ACHN (cell line): Measurements from ENCODE around the gene ACOT9.
"Not testable (repeated sequence)": the region's sequence is repeated elsewhere in the genome, so short reads cannot be mapped to it uniquely, and the experiment has no call there.

Experiments used
- DNase-seq: peaks from one replicate; pipeline ENCODE4 v3.0.0-alpha.2; 2015
- in situ Hi-C: cut with HindIII; loops from 2 replicates; pipeline ENCODE4 v1.10.0; 2017; ENCODE audit warnings: low sequenced_read_pairs, low pct_ligation_motif_present, low pct_unique_long_range_greater_than_20kb

ACOT9 gene, protein sequence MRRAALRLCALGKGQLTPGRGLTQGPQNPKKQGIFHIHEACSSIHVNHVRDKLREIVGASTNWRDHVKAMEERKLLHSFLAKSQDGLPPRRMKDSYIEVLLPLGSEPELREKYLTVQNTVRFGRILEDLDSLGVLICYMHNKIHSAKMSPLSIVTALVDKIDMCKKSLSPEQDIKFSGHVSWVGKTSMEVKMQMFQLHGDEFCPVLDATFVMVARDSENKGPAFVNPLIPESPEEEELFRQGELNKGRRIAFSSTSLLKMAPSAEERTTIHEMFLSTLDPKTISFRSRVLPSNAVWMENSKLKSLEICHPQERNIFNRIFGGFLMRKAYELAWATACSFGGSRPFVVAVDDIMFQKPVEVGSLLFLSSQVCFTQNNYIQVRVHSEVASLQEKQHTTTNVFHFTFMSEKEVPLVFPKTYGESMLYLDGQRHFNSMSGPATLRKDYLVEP

DNA sequence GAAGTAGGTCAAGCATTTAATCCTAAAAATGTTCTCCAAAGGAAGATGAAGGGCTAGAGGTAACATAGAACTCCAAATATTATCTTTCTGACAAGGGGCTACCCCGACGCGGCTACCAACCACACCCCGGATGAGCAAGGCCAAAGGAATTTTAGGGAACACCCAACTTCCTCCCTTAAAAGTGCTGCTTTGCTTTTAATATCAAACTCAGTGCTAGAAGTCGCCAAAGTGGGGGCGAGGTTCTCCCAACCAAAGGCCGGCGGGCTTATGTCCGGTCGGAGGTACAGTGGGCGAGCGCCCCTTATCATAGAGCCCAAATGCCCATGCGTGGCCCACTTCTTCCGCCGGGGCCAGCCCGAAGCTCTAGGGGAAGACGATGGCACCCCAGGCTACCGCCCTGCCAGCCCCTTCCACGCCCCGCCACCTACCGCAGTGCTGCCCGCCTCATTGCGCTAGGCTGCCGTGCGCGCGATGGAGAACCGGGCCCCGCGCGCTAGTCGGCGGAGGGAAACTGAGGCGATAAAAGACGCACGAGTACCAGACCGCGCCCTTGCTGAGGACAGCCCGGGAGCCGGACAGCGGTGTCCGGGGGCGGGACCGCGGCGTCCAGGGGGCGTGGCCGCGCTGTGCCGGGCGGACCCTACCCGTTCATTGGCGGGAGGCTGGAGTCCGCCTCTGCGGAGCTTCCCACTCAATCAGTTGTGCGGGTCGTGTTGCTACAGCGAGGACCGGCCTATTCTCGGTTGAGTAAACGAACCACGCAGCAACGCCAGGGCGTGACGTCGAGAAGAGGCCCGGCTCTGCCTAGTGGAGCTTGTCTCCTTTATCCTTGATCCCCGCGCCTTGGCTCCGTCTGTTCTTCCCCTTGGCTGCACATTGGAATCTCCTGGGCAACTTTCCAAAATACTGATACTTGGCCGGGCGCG, at the start of gene ACOT9:
Gene ACOT9 (minus strand): TSS at position 580 of the 926 bp plus-strand sequence. CDS start 132 bp downstream, at position 448.
- in situ Hi-C loops, result no loop called here
- peak; percentile 94 for DNase-seq

DNA sequence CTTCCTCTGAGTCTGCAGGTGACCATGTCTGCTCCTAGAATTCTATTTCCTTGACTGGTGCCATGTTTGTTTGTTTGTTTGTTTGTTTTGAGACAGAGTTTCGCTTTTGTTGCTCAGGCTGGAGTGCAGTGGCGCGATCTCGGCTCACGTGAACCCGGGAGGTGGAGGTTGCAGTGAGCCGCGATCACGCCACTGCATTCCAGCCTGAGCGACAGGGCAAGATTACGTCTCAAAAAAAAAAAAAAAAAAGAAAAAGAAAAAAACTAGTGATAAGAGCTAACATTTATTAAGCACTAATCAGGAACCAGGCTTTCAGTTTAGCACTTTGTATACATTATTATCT, 47.0 kb upstream of the ACOT9 start:
- no peak for DNase-seq
- in situ Hi-C loops, result no loop called here

DNA sequence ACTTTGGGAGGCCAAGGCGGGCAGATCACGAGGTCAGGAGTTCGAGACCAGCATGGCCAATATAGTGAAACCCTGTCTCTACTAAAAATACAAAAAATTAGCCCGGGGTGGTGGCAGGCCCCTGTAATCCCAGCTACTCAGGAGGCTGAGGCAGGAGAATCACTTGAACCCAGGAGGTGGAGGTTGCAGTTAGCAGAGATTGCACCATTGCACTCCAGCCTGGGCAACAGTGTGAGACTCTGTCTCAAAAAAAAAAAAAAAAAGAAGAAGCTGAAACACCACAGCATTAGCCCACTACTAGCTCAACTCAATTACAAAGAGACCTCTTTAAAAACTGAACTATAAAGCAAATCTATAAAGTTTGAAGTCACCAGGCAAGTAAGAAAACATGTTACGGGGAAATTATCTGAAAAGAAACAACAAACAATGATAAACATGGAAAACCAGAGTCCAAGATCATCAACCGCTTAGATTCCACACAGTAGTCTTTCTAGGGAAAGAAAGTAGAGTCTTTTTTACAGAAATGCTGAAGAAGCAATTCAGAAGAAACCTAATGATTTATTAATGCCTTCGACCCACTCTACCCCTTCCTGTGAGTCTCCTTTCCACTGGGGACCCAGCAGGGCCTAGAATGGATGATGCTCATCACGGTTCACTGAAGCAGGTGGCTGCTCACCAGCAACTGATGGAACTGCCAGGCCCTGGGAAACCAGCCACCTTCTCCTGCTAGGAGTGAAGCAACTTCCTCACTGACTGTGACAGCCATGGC, 46.5 kb upstream of the ACOT9 start:
- DNase-seq, result no peak
- in situ Hi-C loops, result no loop called here

DNA sequence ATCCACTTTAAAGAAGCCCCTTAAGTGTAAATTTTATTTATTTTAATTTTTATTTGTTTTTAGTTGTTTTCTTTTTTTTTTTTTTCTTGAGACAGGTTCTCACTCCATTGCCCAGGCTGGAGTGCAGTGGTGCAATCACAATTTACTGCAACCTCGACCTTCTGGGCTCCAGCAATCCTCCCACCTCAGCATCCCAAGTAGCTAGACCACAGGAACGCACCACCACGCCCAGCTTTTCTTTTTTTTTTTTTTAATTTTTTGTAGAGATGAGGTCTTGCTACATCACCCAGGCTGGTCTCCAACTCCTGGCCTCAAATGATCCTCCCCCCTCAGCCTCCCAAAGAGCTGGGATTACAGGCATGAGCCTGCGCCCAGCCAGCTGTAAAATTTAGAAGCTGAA, 45.9 kb upstream of the ACOT9 start:
- no peak for DNase-seq
- in situ Hi-C loops, result no loop called here

DNA sequence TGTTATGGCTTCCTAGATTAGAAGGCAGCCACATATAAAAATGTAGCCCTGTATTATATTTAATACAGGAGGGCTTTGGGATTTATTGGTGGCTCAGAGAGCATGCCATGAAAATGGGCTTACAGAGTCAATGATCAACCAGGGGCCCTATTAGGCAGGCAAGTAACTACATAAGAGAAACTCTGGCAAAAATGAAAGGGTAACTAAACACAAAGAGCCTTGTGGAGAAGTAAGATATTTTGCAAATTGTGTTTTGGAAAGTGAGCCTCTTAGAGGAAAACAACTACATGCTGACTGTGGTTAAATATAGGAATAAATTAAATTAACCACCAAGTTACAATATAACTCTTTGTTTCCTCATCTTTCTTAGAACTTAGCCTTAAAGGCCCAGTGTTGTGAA, 45.4 kb upstream of the ACOT9 start:
- in situ Hi-C loops, result no loop called here
- DNase-seq, result no peak

DNA sequence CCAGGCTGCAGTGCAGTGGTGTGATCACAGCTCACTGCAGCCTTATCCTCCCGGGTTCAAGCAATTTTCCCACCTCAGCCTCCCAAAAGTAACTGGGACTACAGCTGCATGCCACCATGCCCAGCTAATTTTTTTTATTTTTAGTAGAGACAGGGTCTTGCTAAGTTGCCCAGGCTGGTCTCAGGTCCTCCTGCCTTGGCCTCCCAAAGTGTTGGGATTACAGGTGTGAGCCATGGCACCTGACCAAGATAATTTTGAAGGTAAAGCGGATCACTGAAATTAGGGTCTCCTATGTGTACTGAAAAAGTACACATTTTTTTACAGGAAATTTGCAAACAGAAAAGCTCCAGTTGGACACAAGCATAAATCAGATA, 44.7 kb upstream of the ACOT9 start:
- in situ Hi-C loops, result no loop called here
- no peak for DNase-seq

DNA sequence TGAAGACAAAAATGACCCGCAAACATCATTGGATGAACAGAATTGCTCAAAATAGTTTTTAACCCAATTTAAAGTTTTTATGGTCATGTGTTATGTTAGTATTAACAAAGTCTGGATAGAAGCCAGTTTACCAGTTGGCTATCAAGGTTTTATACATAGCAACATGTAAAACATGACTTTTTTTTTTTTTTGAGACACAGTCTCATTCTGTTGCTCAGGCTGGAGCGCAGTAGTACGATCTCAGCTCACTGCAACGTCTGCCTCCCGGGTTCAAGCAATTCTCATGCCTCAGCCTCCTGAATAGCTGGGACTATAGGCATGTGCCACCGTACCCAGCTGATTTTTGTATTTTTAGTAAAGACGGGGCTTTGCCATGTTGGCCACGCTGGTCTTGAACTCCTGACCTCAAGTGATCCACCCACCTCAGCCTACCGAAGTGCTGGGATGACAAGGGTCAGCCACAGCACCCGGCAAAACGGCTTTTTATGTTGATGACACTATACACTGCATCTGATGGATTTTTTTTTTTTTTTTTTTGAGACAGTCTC, 43.3 kb upstream of the ACOT9 start:
- in situ Hi-C loops, result no loop called here
- no peak for DNase-seq

DNA sequence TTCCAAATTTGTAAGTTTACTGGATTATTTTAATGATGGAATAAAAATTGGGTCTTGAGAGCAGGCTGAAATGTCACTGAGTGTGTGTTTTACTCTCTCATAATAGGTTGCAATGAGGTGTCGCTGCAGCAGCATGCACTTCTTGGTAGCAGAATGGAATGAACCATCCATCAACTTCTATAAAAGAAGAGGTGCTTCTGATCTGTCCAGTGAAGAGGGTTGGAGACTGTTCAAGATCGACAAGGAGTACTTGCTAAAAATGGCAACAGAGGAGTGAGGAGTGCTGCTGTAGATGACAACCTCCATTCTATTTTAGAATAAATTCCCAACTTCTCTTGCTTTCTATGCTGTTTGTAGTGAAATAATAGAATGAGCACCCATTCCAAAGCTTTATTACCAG, 42.5 kb upstream of the ACOT9 start:
- in situ Hi-C loops, result no loop called here
- no peak for DNase-seq

DNA sequence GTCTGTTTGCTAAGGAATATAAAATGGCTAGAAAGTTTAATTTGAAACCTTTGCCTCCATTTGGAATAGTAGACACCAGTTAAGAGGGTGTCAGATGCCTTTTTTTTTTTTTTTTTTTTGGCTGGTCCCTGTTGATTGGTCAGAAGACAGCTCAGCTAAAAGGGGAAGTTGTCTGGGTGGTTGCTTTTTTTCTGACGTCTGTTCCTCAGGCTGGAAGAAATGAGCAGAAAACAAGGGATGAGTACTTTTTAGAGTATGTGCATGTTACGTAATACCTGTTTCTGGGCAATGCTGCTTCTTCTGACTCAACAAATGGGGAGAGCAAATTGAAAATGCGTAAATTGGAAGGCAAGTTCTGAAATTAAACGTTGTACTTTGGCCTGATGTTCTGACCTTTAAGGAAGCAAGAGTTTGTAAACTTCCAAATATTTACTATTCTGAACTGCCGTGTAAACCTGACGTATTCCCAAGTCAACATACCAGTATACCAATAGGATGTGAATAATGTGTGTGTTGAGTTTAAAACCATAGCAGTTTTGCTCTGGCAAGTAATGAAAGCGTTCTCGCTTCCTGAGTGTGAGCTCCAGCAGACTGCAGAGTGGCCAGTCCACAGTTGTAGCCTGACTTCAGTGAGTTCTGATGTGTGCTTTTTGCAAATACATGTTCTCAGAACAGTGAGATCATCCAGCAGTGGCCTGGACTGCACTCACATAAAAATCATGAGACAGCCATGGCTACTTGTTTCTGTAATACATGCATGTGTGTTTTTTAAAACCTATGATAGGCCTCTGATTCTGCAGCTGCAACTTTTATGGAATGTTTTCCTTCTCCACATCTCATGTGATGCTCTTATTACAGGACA, 41.6 kb upstream of the ACOT9 start:
- in situ Hi-C loops, result no loop called here

DNA sequence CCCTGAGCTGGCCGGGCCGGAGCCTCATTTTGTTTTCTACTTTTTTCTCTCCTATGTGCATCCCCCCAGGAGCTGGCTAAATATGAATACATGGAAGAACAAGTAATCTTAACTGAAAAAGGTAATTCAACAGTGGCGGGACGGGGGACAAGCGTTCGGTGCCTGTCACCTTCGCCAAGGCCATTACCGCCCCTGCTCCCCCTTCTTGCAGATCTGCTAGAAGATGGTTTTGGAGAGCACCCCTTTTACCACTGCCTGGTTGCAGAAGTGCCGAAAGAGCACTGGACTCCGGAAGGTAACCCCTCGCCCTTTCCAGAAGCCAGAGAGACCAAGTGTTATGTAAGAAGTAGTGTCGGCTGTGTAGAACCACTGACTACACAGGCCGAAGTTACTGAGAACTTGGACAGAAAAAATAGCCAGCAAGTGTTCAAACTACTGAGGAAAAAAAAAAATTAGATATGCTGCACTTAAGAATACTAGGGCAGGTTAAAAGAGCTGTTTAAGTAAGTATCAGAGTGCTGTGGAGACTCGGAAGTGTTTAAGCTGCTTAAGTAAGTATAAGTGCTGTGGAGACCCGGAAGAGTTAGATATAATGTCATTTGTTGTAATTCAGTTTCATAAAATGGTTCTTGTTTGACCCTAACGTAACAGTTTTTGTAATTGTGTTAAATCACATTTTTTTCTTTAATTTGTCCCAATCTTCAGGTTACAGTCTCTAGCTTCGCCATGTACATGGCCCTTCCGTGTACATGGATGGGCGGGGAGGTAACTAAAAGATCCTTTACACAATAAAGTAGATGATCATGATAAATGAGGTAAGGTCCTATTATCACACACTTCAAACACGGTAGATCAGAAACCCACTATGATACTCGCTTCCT, 40.8 kb upstream of the ACOT9 start:
- in situ Hi-C loops, result no loop called here
- DNase-seq, result no peak

More for the DNA sequence above, 41.6 kb upstream of the ACOT9 start:
- DNase-seq, result no peak

DNA sequence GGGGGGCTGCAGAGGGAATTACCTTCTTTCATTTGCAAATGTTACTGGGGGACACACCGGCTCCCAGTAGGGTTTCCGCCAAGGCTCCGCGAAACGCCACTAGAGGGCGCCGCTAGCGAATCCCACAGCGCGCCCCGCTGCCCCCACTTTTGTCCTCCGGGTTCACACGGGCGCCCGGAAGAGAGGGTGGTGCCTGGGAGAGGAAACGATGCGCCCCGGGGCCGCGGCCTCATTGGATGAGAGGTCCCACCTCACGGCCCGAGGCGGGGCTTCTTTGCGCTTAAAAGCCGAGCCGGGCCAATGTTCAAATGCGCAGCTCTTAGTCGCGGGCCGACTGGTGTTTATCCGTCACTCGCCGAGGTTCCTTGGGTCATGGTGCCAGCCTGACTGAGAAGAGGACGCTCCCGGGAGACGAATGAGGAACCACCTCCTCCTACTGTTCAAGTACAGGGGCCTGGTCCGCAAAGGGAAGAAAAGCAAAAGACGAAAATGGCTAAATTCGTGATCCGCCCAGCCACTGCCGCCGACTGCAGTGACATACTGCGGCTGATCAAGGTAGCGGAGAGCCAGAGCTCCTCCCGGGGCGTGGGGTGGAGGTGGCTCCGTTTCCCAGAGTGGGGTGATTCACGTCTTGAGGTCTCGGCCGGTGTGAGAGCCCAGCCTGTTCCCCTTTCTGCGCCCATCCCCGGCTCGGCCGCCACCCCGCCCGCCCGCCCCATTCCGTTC, 40.0 kb upstream of the ACOT9 start, which contains the start of gene SAT1:
Gene SAT1 (plus strand): TSS at position 311 of the 726 bp plus-strand sequence. CDS start 179 bp downstream, at position 490.
- peak; percentile 87 for DNase-seq
- in situ Hi-C loops, result no loop called here

DNA sequence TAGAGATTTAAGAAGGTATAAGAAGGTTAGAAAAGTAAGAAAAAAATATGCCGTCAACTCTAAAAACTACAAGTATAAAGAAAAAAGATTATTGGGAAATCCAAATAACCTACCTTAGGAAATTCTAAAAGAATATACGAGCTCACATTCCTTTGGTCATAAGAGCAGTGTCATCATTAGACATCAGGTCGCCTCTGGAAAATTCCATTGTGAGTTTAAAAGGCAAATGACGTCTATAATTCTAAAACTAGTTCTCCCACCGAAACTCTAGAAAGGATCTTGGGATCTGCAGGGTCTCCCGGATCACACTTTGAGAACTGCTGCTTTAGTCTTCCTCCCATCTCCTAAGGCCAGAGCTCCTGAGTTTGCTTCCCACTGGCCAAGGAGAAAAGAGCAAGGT, 39.4 kb upstream of the ACOT9 start:
- no peak for DNase-seq
- in situ Hi-C loops, result no loop called here

DNA sequence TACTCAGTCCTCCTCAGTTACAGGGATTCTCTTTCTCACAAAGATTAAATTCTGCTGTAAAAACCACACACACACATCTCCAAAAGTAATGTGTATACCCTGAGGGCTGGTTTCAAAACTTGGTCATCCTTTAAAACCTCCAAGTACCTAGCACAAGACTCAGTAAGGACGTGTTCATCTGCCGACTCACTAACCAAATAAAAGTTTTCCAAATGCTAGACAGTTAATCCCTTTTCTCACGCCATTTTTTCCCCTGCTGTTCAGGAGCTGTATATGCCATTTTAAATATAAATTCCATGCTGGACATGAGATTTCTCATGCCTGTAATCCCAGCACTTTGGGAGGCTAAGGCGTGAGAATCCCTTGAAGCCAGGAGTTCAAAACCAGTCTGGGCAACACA, 35.9 kb upstream of the ACOT9 start:
- DNase-seq, result no peak
- in situ Hi-C loops, result no loop called here

DNA sequence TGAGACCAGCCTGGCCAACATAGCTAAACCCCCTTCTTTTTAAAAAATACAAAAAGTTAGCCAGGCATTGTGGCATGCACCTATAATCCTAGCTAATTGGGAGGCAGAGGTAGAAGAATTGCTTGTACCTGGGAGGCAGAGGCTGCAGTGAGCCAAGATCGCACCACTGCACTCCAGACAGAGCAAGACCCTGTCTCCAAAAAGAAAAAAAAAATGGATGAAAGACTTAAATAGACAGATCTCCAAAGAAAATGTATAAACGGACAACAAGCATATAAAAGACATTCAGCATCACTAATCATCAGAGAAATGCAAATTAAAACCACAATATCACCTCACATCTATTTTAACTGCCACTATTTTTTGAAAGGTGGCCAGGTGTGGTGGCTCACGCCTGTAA, 33.3 kb upstream of the ACOT9 start:
- no peak for DNase-seq
- in situ Hi-C loops, result no loop called here

DNA sequence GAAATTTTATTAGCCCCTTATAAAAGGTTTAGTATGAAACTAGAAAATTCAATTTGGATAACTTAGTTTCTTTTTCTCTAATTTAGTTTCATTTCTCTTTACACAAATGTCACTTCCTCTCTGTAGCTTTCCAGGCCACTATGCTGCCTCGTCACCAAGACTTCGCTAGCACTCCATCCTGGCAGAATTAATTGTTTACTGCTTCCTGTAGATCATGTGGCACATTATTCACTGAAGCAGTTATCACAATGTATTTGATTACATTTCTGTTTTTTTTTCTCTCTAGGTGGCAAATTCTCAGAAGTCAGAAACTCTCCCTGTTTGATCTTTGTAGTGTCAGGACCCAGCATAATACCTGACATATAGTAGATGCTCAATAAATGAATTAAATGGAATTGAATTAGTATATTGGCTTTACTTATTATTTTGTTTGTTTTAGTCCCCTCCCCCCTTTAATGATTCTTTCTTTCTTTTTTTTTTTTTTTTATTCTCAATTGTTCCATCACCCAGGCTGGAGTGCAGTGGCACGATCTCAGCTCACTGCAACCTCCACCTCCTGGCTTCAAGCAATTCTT, 30.6 kb upstream of the ACOT9 start:
- no peak for DNase-seq
- in situ Hi-C loops, result no loop called here

DNA sequence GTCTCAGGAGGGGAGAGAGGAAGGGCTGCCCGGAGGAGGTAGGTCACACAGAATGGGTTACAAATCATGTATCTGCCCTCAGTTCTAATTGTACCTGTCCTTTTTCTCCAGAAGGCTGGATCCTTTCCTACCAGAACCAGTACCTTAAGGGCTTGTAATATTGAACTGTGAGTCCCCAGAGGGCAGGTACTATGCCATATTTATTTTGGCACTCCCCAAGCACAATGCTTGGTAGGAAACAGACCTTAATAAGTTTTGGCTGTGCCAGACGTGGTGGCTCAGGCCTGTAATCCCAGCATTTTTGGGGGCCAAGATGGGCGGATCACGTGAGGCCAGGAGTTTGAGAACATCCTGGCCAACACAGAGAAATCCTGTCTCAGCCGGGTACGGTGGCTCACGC, 28.0 kb upstream of the ACOT9 start:
- in situ Hi-C loops, DNase-seq: not testable (repeated sequence)
